Measurements from ENCODE around the gene TMCC1.

The TMCC1 gene

GRCh38 chr3:129625072-129625874, 268.2 kb downstream of the TMCC1 start:
- TF ChIP-seq CTCF (conservative IDR thresholded peaks at IDR 0.05; ENCODE audit: low read depth): no peak
- POLR2A ChIA-PET (ENCODE audit: low non-redundant PET): interaction anchor here (0.7 to 1.2 kb wide), 2 partner anchors 132 to 184 kb away, joined by 7 read pairs; no protein-coding TSS in a partner anchor
- no peak for DNase-seq (ENCODE audit: low spot score)
- H3K27ac ChIP-seq: peak overlapping the region; percentile 99
- CTCF ChIA-PET: interaction anchor here (0.7 kb wide), 2 partner anchors 135 to 370 kb away, joined by 3 to 5 read pairs; no protein-coding TSS in a partner anchor

GRCh38 chr3:129624347-129625071, 269.0 kb downstream of the TMCC1 start:
- TF ChIP-seq CTCF (conservative IDR thresholded peaks at IDR 0.05; ENCODE audit: low read depth): no peak
- H3K27ac ChIP-seq: peak overlapping the region; percentile 99
- ChIA-PET CTCF (no interaction called here), POLR2A (ENCODE audit: low non-redundant PET) (interaction anchor here (0.6 kb wide), 1 partner anchor 159 kb away, joined by 3 read pairs; no protein-coding TSS in a partner anchor)
- no peak for DNase-seq (ENCODE audit: low spot score)

GRCh38 chr3:129623447-129624118, 269.9 kb downstream of the TMCC1 start:
- peak overlapping the region; percentile 99; the same call in 1 of the 2 replicates for H3K27ac ChIP-seq
- ChIA-PET POLR2A (ENCODE audit: low non-redundant PET) (no interaction called here), CTCF (no interaction called here)
- DNase-seq (ENCODE audit: low spot score): no peak
- TF ChIP-seq CTCF (conservative IDR thresholded peaks at IDR 0.05; ENCODE audit: low read depth): no peak

- ChIA-PET CTCF (interaction anchor here (0.9 kb wide), 1 partner anchor 206 kb away, joined by 3 read pairs; no protein-coding TSS in a partner anchor), POLR2A (ENCODE audit: low non-redundant PET) (no interaction called here)
- H3K27ac ChIP-seq: no peak overlapping the region
These were observed 270.6 kb downstream of the TMCC1 start for GRCh38 chr3:129622933-129623332.

GRCh38 chr3:129622226-129622874, 271.2 kb downstream of the TMCC1 start:
- ChIA-PET CTCF (interaction anchor here (0.9 kb wide), 1 partner anchor 207 kb away, joined by 3 read pairs; no protein-coding TSS in a partner anchor), POLR2A (ENCODE audit: low non-redundant PET) (interaction anchor here (0.6 kb wide), 1 partner anchor 15 kb away, joined by 3 read pairs; no protein-coding TSS in a partner anchor)
- DNase-seq (ENCODE audit: low spot score): no peak
- TF ChIP-seq CTCF (conservative IDR thresholded peaks at IDR 0.05; ENCODE audit: low read depth): no peak
- peak overlapping the region; percentile 7; the same call in 1 of the 2 replicates for H3K27ac ChIP-seq

More at GRCh38 chr3:129622933-129623332, 270.6 kb downstream of the TMCC1 start:
- no peak for TF ChIP-seq CTCF (conservative IDR thresholded peaks at IDR 0.05; ENCODE audit: low read depth)
- DNase-seq (ENCODE audit: low spot score): no peak

All from RWPE1 (cell line).